Stimulated activated naive CD4-positive, alpha-beta T cell treated with Interleukin-2 at 50 U/mL for 16 hours (primary cell): Measurements from ENCODE around the gene TXNRD3.
"Not testable (repeated sequence)": the region's sequence is repeated elsewhere in the genome, so short reads cannot be mapped to it uniquely, and the experiment has no call there.

Experiments used
- DNase-seq: peaks from one replicate; lab custom pipeline; 2025; lab: John Stamatoyannopoulos, UW

TXNRD3 gene

GRCh38 chr3:126591515-126591914 is 63.4 kb downstream of the TXNRD3 start:
- DNase-seq = not testable (repeated sequence)

GRCh38 chr3:126582311-126582710 is 72.6 kb downstream of the TXNRD3 start:
- no peak for DNase-seq

- DNase-seq = no peak
These were observed 73.4 kb downstream of the TXNRD3 start for GRCh38 chr3:126581569-126581968.

GRCh38 chr3:126580746-126581145 is 74.2 kb downstream of the TXNRD3 start:
- DNase-seq = no peak

- DNase-seq = no peak
These were observed 76.2 kb downstream of the TXNRD3 start for GRCh38 chr3:126578702-126579101.

GRCh38 chr3:126577261-126577660 is 77.7 kb downstream of the TXNRD3 start:
- DNase-seq = no peak

- no peak for DNase-seq
These were observed 81.3 kb downstream of the TXNRD3 start for GRCh38 chr3:126573492-126574117.

GRCh38 chr3:126571078-126571477 is 83.8 kb downstream of the TXNRD3 start:
- DNase-seq = no peak

GRCh38 chr3:126570103-126570541 is 84.8 kb downstream of the TXNRD3 start:
- DNase-seq = no peak

GRCh38 chr3:126569390-126569975 is 85.4 kb downstream of the TXNRD3 start:
- DNase-seq = no peak

GRCh38 chr3:126568776-126569342 is 86.1 kb downstream of the TXNRD3 start:
- no peak for DNase-seq

- no peak for DNase-seq
These were observed 87.1 kb downstream of the TXNRD3 start for GRCh38 chr3:126567696-126568438.

- DNase-seq = no peak
These were observed 92.1 kb downstream of the TXNRD3 start for GRCh38 chr3:126562737-126563276.

GRCh38 chr3:126558336-126559071 is 96.4 kb downstream of the TXNRD3 start, which contains the start of gene C3orf22:
Gene C3orf22 (minus strand): TSS chr3:126558932. CDS start chr3:126553390, 5,542 bp downstream.
- DNase-seq = no peak

- no peak for DNase-seq
These were observed 97.2 kb downstream of the TXNRD3 start for GRCh38 chr3:126557761-126558160.

- no peak for DNase-seq
These were observed 97.5 kb downstream of the TXNRD3 start for GRCh38 chr3:126557415-126557745.
